ENCODE data around the gene TMEM109. TPM values are rescaled to one million over a fixed set of nuclear protein-coding genes. Genes with fewer than 3 reads are reported as not detected.

The TMEM109 gene, protein sequence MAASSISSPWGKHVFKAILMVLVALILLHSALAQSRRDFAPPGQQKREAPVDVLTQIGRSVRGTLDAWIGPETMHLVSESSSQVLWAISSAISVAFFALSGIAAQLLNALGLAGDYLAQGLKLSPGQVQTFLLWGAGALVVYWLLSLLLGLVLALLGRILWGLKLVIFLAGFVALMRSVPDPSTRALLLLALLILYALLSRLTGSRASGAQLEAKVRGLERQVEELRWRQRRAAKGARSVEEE
- total RNA-seq (2022; extraction: Qiagen RNA extraction): 107 to 136 TPM (median 130 TPM) in 5 replicates

DNA sequence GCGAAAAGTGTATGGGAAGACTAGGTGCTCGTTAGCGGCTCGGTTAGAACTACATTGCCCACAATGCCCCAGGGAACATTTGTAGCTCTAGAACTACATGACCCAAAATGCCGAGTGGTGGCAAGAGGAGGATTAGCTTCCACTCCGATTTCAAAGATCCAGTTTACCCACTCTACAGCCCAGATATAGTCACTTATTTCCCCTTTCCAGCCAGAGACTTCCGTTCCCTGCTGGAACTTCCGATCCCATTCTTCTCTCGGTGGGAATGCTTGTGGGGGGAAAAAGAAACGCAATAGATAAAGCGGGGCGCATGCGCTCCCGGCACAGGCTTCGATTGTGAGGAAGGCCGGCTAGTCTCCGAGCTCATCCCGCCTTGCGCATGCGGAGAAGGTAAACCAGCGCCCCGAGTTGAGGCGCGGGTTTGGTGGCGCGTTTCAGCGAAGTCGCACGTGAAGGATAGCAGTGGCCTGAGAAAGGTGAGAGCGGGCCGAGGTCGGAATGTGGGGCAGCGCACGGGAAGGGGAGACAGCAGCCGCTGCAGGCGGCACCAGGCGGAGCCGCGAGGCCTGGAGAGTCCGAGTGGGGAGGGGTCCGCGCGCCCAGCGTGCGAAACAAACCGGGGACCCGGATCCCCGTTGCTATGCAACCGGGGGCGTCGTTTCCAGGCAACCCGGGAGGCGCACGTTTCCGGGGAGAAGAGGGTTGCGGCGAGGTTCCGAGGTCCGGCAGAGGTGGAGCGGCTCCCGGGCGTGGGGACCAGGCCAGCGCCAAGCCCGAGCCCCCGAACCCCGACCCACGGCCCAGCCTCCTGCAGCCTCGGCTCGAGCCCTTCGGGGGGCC lies at the start of gene TMEM109:
Gene TMEM109 (plus strand): TSS at position 366 of the 840 bp plus-strand sequence. CDS start 5,536 bp downstream, outside the sequence.

DNA sequence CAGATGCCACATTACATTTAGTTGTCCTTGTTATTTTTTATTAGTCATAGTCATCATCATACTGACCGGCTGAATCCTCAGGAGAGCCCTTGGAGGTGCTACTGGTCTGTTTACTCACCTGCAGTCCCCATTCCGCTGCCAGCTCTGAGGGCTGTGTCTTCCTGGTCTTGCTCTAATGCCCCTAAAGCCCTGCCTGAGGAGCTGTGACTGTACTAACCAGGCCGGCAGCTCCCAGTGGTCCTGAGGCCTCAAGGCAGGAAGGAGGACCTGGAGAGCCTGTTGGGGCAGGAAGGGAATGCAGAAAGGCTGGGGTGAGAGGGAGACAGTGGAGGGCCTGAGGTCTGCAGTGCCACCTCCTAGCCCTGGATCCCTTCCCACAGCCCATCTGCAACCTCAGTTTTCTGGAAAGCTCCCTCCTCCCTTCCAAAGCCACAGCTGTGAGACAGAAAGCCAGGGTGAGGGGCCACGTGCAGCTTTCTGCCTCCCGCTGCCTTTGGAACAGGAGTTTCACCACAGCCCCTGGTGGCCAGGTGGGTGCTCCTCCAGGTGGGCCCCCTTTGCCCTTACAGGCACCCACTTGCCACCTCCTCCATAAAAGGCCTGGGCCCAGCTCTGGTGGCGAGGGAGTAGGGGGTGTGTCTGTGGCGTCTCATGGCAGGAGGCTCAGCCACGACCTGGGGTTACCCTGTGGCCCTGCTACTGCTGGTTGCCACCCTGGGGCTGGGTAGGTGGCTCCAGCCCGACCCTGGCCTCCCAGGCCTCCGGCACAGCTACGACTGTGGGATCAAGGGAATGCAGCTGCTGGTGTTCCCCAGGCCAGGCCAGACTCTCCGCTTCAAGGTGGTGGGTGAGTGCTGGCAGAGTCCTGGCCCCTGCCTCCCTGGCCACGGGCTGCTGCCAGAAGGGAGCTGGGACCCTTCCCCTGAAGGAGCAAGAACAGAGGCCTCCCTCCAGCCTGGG lies 46.8 kb upstream of the TMEM109 start, which contains the start of gene ZP1:
Gene ZP1 (plus strand): TSS at position 632 of the 960 bp plus-strand sequence. CDS start 20 bp downstream, at position 652.

DNA sequence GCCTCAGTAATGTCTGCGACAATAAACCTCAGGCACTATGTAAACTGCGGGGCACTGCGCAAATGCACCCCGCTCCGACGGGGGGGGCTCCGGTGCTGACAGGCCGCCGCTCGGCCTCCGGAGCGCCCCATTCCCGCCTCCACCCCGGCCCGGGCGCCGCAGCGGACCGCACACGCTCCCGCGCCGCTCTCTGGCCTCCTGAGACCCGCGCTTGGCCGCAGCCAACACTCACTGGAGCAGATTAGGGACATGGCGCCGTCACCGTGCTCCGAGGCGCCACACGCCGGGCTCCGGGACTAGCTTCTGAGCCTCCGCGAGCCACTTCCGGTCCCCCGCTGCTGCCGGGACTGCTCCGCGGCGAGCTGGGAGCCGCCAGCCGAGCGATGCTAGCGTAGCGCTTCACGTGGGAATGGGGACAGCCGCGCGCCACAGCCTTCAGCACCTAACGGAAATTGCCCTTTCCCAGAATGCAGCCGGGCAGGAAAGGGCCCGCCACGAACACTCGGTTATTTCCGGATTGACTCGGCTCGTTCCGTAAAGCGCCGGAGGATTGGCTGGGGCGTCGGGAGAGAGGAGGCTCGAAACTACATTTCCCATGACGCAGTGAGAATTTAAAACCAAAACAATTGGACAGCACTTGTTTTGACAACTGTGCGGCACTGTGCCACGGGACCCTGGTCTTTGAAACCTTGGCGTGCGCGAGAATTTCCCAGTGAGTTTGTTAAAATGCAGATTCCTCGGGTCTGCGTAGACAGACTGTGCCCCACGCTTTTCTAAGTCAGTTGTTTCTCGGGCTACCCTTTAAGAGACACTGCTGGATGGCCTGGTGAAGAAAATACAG lies 7.6 kb upstream of the TMEM109 start, which contains the start of gene PRPF19:
Gene PRPF19 (minus strand): TSS at position 454 of the 841 bp plus-strand sequence. CDS start 203 bp downstream, at position 251.

DNA sequence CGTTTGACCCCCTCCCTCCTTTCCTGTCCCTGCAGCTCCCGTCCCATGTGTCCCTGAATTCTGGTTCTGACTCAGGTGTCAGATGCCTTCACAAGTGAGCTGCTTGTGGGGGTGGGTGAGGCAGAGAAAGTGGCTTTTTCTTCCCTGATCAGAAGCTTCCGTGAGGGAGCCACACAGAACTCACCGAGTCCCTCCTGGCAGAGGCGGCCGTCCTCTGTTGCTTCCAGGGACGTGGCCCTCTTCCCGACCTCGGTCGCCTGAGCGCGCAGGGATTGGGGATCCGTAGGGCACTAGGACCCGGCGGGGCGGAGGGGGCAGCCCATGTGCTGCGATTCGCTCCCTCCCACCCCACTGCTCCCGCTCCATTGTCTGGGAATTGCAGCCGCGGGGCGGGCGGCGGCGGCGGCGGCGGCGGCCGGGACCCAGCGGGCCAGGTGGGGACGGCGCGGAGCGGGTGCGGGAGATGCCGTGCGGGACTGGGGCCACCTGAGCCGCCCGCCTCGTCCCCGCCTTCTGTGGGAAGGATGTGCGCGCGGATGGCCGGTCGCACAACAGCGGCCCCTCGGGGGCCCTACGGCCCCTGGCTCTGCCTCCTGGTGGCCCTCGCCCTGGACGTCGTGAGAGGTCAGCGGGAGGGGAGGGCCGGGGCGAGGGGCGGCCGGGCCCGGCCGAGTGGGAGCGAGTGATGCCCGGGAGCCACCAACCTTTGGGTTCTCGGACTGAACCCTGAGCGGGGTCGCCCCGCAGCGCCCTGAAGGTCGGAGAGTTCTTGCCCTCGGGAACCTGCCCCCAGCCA lies 10.3 kb downstream of the TMEM109 start, which contains the start of gene TMEM132A:
Gene TMEM132A (plus strand): TSS at position 351 of the 796 bp plus-strand sequence. CDS start 174 bp downstream, at position 525.

DNA sequence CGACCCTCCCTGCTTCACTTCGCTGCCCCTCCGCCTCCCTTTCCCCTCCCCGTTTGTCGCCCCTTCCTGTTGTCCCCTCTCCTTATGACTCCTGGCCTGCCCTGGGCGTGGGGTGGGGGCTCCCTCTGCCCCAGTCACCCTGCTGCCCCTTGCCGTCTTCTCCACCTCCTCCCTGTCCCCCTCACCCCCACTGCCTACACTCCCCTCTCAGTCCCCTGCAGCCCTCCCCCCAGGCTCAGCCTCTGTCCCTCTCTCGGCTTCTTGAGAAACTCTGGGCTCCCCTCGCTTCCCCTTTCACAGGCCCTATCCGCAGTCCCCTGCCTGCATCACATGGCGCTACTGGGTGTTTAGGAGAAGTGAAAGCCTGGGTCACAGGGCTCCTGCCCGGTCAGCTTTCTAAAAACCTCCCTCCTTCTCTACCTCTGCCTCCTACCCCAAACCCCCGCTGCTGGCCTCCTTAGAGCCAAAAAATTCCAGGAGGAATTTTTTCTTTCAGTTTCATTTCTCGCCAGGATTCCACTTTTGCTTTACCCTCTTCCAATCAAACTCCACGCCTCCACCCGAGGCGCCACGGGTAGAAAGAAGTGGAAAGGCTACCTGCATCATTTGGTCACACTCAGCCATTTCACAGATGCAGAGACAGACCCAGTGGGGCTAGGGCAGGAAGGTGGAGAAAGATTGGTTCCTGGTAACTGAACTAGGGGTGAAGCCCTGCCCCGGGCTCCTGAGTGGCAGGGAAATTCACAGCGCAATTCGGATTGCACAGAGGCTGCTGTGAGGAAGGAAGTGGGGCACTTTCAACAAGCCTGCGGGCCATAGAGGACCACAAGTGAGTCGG lies 38.2 kb downstream of the TMEM109 start, which contains the start of gene SLC15A3:
Gene SLC15A3 (minus strand): TSS at position 273 of the 838 bp plus-strand sequence. CDS start 625 bp downstream, outside the sequence.

DNA sequence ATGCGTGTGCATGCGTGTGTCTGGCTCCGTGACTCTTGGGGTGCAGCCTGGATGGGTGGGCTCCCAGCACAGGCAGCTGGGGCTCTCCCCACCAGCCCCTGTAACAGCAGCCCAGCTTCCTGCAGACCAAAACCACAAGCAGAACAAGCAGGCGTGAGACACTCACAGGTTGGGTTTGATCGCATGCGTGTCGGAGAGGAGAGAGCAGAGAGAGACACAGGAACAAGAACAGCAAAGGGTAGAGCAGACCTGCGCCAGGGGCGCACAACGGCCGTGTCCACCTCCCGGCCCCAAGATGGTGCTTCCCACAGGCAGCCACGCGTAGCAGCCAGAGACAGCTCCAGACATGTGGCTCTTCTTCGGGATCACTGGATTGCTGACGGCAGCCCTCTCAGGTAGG lies 57.6 kb downstream of the TMEM109 start, which contains the start of gene CD6:
Gene CD6 (plus strand): TSS at position 161 of the 400 bp plus-strand sequence. CDS start 186 bp downstream, at position 347.

Other genes starting within 250 kb of the TMEM109 start
- gene MS4A8, start 214.5 kb upstream of the TMEM109 start, total RNA-seq (2022; extraction: Qiagen RNA extraction): not detected in 5 replicates
- not detected in 5 replicates for gene MS4A18, start 189.4 kb upstream of the TMEM109 start, total RNA-seq (2022; extraction: Qiagen RNA extraction)
- 0.06 TPM in 1 of 5 replicates, not detected in the others for gene MS4A15, start 157.3 kb upstream of the TMEM109 start, total RNA-seq (2022; extraction: Qiagen RNA extraction)
- not detected in 5 replicates for gene MS4A10, start 128.8 kb upstream of the TMEM109 start, total RNA-seq (2022; extraction: Qiagen RNA extraction)
- 82.9 to 107 TPM (median 95.2 TPM) in 5 replicates for gene CCDC86, start 72.0 kb upstream of the TMEM109 start, total RNA-seq (2022; extraction: Qiagen RNA extraction)
- gene PTGDR2, start 58.2 kb upstream of the TMEM109 start, total RNA-seq (2022; extraction: Qiagen RNA extraction): 0.06 to 0.09 TPM (median 0.07 TPM) in 4 of 5 replicates, not detected in the other
- 0.09 to 0.69 TPM (median 0.13 TPM) in 5 replicates for gene ZP1, start 46.6 kb upstream of the TMEM109 start, total RNA-seq (2022; extraction: Qiagen RNA extraction)
- gene PRPF19, start 7.6 kb upstream of the TMEM109 start, total RNA-seq (2022; extraction: Qiagen RNA extraction): 159 to 188 TPM (median 175 TPM) in 5 replicates
- 91.8 to 138 TPM (median 121 TPM) in 5 replicates for gene TMEM132A, start 10.3 kb downstream of the TMEM109 start, total RNA-seq (2022; extraction: Qiagen RNA extraction)
- not detected in 5 replicates for gene SLC15A3, start 38.0 kb downstream of the TMEM109 start, total RNA-seq (2022; extraction: Qiagen RNA extraction)
- 0.04 to 0.16 TPM (median 0.09 TPM) in 5 replicates for gene CD6, start 57.5 kb downstream of the TMEM109 start, total RNA-seq (2022; extraction: Qiagen RNA extraction)
- not detected in 5 replicates for gene CD5, start 188.3 kb downstream of the TMEM109 start, total RNA-seq (2022; extraction: Qiagen RNA extraction)
- 16.2 to 18.2 TPM (median 17.1 TPM) in 5 replicates for gene VPS37C, start 247.3 kb downstream of the TMEM109 start, total RNA-seq (2022; extraction: Qiagen RNA extraction)